Measurements from ENCODE around the gene CD93.

The CD93 gene

GRCh38 chr20:23086056-23086566 lies at the start of gene CD93:
CD93 (minus strand) TSS chr20:23086324; CDS start chr20:23086192, 132 bp downstream.
- H3K4me3 ChIP-seq (ENCODE audit: low read depth, low read length) = no peak within 1 kb of the TSS

- H3K4me3 ChIP-seq (ENCODE audit: low read depth, low read length) = no peak overlapping the region
These were observed 47.5 kb upstream of the CD93 start for GRCh38 chr20:23133560-23133998.

DNA sequence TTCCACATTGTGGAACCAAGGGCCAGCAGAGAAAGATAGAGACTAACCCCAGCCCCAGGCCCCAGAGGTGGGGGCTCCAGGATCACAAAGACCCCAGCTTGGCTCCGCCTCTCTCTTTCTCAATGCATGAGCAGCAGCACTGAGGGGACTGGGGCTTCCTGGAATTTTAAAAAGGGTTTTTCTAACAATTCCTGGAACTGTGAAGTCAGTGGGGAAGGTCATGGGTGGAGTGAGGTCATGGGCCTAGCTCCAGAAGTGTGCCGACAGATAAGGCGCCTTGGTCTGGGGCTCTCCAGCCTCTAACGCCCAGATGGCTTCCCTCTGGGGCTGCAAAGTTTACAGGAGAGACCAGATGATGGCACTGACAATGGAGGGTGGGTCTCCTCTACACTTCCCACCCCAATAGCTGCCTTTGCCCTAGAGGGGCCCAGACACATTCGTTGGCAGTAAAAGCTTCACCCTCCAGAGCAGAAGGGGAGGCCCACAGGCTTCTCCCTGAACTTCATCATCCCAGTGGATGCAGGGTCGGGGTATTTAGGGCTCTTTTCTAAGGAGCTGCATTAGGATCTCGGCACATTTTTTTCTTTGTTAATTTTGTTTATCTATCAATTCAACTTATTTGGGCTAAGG lies 46.9 kb upstream of the CD93 start:
- no peak overlapping the region for H3K4me3 ChIP-seq (ENCODE audit: low read depth, low read length)

GRCh38 chr20:23132293-23132929 lies 46.3 kb upstream of the CD93 start:
- H3K4me3 ChIP-seq (ENCODE audit: low read depth, low read length) = no peak overlapping the region

DNA sequence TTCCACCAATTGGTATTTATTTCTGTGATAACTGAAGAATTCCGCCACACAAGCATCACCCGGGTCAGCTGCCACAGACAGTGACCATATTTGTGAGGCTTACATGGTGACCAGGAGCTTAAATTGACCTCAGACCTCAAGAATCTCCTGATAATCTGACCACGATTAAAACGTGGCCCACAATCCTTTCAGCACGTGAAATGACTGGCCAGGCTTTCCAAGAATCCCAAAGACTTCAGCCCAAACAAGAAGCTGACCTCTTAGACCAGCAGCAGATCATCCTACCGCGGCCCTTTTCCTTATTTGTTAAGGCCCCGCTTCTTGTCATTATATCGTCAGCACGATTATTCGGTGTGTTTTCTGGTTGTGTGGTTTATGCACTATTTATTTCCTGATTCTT lies 45.6 kb upstream of the CD93 start:
- H3K4me3 ChIP-seq (ENCODE audit: low read depth, low read length) = no peak overlapping the region

DNA sequence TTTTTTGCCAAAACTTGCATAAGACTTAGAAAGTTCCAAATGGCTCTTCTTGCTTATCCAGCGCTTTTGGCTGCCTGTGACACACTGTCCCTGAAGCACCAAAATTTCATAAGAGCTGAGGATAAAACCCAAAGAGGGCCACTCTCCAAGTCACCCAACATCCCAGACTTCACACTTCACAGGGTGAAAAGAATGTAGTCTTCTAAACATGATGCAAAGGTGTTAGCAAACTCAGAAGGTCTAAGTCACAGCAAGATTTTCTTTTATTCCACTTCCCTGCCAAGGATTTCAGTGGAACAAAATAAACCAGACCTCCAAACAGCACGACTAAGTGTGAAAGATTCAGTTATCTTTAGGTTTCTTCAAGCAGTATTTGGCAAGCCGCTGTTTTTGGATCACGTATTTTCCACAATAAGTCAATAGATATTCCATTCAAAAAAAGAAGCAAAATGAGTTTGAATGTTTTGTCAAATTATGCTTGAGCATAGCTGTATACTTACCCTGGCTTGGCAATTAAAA lies 44.6 kb upstream of the CD93 start:
- no peak overlapping the region for H3K4me3 ChIP-seq (ENCODE audit: low read depth, low read length)

GRCh38 chr20:23129891-23130621 lies 43.9 kb upstream of the CD93 start:
- H3K4me3 ChIP-seq (ENCODE audit: low read depth, low read length) = no peak overlapping the region

GRCh38 chr20:23129266-23129665 lies 43.1 kb upstream of the CD93 start:
- H3K4me3 ChIP-seq (ENCODE audit: low read depth, low read length) = no peak overlapping the region

DNA sequence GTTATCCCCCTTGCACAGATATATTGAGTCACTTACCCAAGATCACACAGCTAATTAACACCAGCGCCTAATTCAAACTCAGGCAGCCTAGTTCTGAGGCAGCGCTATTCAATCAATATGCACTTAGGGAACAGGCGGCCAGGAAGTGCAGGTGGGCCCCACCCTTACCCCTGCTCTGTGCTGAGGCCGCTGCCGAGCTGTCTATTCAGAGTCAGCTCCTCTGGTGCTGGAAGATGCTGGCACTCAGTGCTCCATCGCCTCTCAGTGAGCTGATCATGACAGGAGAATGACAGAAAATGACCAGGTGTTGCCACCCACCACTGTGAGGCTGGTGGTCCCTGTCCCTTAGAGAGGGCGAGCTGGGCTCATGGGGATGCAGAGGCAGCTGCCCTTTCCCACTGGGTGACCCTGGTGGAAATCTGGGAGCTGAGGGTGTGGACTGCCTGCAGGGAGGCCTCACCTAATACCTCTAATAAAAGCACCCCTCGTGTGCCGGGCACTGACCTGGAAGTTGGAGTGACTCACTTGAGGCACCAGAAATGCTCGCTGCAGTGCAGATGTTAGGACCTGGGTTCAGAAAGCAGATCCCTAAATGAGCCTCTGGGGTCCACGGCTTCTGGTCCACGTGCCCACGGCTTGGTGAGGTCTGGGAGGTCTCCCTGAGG lies 42.5 kb upstream of the CD93 start:
- no peak overlapping the region for H3K4me3 ChIP-seq (ENCODE audit: low read depth, low read length)

- no peak overlapping the region for H3K4me3 ChIP-seq (ENCODE audit: low read depth, low read length)
These were observed 41.6 kb upstream of the CD93 start for GRCh38 chr20:23127506-23128279.

DNA sequence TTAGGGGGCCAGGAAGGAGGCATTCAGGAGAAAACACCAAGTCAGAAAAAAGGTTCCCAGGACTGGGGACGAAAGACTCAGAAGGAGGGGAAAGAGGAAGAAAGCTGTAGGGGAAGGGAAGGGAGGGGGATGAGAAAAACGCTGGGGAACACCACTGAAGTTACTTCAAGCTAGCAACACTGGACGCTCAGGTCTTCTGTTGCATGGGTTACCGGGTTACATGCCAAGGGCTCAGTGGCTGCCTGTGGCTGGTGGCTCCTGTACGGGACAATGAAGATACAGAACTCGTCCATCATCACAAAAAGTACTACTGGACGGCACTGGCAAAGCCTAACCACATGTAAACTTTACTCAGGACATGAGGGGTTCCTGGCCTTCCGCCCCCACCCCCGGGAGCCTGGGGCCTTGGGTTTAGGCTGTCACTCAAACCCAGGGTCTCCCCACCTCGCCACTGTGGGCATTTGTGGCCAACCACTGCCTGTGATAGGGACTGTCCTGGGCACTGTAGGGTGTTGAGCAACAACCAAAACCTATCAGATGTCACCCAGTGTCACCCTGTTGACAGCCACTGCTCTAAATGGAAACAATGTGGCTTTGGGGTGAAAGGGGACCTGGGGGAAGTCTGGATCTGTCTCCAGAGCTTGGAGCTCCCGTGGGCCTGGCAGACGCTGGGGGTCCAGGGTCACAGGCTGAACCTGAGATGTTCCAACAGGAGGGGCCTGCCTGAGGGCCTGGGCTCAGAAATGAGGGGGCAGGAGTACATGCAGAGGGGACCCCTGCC lies 40.3 kb upstream of the CD93 start:
- no peak overlapping the region for H3K4me3 ChIP-seq (ENCODE audit: low read depth, low read length)

- H3K4me3 ChIP-seq (ENCODE audit: low read depth, low read length) = no peak overlapping the region
These were observed 39.6 kb upstream of the CD93 start for GRCh38 chr20:23125625-23126191.

- H3K4me3 ChIP-seq (ENCODE audit: low read depth, low read length) = no peak overlapping the region
These were observed 39.0 kb upstream of the CD93 start for GRCh38 chr20:23125159-23125558.

- H3K4me3 ChIP-seq (ENCODE audit: low read depth, low read length) = no peak overlapping the region
These were observed 37.8 kb upstream of the CD93 start for GRCh38 chr20:23123886-23124285.

DNA sequence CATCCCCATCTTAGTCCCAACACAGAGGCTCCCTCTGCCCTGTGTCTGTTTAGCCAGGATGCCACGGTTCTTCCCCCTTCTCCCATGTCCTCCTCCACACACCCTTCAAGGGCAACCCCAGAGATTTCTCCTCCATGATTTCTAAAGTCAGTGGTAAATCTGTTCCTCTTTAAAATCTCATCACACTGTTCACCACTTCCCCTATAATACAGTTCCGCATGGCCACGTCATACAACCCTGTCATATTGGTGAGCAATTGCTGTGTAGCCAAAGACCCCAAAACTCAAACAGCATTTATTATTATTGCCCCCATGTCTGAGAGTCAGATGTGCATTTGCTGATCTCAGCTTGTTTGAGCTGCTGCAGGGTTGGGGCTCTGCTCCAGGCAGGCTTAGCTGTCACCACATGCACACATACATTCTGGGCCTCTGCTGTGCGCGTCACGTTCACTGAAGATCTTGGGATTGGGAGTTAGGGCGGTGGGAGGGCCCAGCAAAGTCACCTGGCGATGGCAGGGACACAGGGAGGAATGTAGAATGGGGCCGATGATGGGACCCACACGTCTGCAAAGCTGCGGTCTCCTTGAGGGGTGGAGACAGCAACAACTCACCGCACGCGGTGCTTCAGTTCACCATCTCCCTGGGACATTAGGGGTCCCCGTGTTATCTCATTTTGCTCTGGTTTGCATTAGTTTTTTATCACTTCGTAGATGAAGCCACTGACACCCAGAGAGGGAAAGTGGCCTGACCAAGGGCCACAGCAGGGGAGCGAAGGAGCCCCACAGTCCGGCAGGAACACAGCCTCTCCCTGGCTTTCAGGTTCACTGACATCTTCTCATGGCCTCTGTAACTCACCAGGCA lies 36.9 kb upstream of the CD93 start:
- H3K4me3 ChIP-seq (ENCODE audit: low read depth, low read length) = no peak overlapping the region

GRCh38 chr20:23122321-23122720 lies 36.2 kb upstream of the CD93 start:
- H3K4me3 ChIP-seq (ENCODE audit: low read depth, low read length) = no peak overlapping the region

- no peak overlapping the region for H3K4me3 ChIP-seq (ENCODE audit: low read depth, low read length)
These were observed 35.7 kb upstream of the CD93 start for GRCh38 chr20:23121751-23122320.
